ENCODE results near the gene ALDH8A1. TPM values are rescaled to one million over a fixed set of nuclear protein-coding genes. Genes with fewer than 3 reads are reported as not detected.
"Not testable (repeated sequence)": the region's sequence is repeated elsewhere in the genome, so short reads cannot be mapped to it uniquely, and the experiment has no call there.

Gene ALDH8A1
- total and polyA plus RNA-seq, 4 donors, result 0.30 to 1.1 (median 0.57) TPM

GRCh38 chr6:134908906-134909516 lies 40.9 kb downstream of the ALDH8A1 start:
- no peak for TF ChIP-seq CTCF (IDR thresholded peaks at IDR 0.05; ENCODE audit: control extremely low read depth, extremely low read depth)
- Histone ChIP-seq H3K27me3 (ENCODE audit: control insufficient read depth in 3 of 3, insufficient read depth in 3 of 3, low read length in 2 of 3) (no peaks in the 10 kb centered on the region), H3K36me3 (ENCODE audit: control insufficient read depth in 4 of 4, insufficient read depth in 4 of 4, low read length in 4 of 4) (no peaks in the 10 kb centered on the region), H3K9ac (ENCODE audit: insufficient read depth in 1 of 2, low read length in 2 of 2) (no peak overlapping the region), H3K9me3 (ENCODE audit: control insufficient read depth in 4 of 4, insufficient read depth in 3 of 4, low read length in 3 of 4) (peaks cover 0 to 2% (median 0%) of the 10 kb centered on the region in 4 donors), H3K4me3 (no peak overlapping the region), H3K4me1 (ENCODE audit: control insufficient read depth in 5 of 5, insufficient read depth in 5 of 5, low read length in 5 of 5) (peaks cover 0 to 4% (median 0%) of the 10 kb centered on the region in 5 donors), H3K27ac (ENCODE audit: low read depth in 1 of 2, low read length in 1 of 2) (peak overlapping the region in 1 of 2 donors; percentile 39)
- ATAC-seq (ENCODE audit: insufficient read depth, low FRiP score) (peak; percentile 80), DNase-seq (peak in 2 of 3 donors; percentile 21 to 46)
- WGBS, 2 donors, result 76 to 88% methylated on average over 12 of the region's 12 CpGs

- H3K9ac ChIP-seq (ENCODE audit: insufficient read depth in 1 of 2, low read length in 2 of 2); H3K27me3 ChIP-seq (ENCODE audit: control insufficient read depth in 3 of 3, insufficient read depth in 3 of 3, low read length in 2 of 3); DNase-seq; H3K27ac ChIP-seq (ENCODE audit: low read depth in 1 of 2, low read length in 1 of 2); H3K9me3 ChIP-seq (ENCODE audit: control insufficient read depth in 4 of 4, insufficient read depth in 3 of 4, low read length in 3 of 4); H3K4me3 ChIP-seq; H3K4me1 ChIP-seq (ENCODE audit: control insufficient read depth in 5 of 5, insufficient read depth in 5 of 5, low read length in 5 of 5); ATAC-seq (ENCODE audit: insufficient read depth, low FRiP score); H3K36me3 ChIP-seq (ENCODE audit: control insufficient read depth in 4 of 4, insufficient read depth in 4 of 4, low read length in 4 of 4): not testable (repeated sequence)
- 94 to 97% methylated on average over 7 to 42 of the region's 42 CpGs for WGBS, 2 donors
Measured at GRCh38 chr6:134904731-134905130, 45.2 kb downstream of the ALDH8A1 start.

GRCh38 chr6:134903448-134903847 lies 46.5 kb downstream of the ALDH8A1 start:
- no peaks in the 10 kb centered on the region for H3K9me3 ChIP-seq (ENCODE audit: control insufficient read depth in 4 of 4, insufficient read depth in 3 of 4, low read length in 3 of 4)
- peaks cover 0 to 2% (median 0%) of the 10 kb centered on the region in 5 donors for H3K4me1 ChIP-seq (ENCODE audit: control insufficient read depth in 5 of 5, insufficient read depth in 5 of 5, low read length in 5 of 5)
- no peak overlapping the region for H3K4me3 ChIP-seq
- H3K36me3 ChIP-seq (ENCODE audit: control insufficient read depth in 4 of 4, insufficient read depth in 4 of 4, low read length in 4 of 4), result no peaks in the 10 kb centered on the region
- no peak for ATAC-seq (ENCODE audit: insufficient read depth, low FRiP score)
- H3K27ac ChIP-seq (ENCODE audit: low read depth in 1 of 2, low read length in 1 of 2), result no peak overlapping the region
- no peak for TF ChIP-seq CTCF (IDR thresholded peaks at IDR 0.05; ENCODE audit: control extremely low read depth, extremely low read depth)
- WGBS, 2 donors, result 76 to 88% methylated on average over 9 of the region's 9 CpGs
- DNase-seq, result peak in 1 of 3 donors; percentile 19
- no peaks in the 10 kb centered on the region for H3K27me3 ChIP-seq (ENCODE audit: control insufficient read depth in 3 of 3, insufficient read depth in 3 of 3, low read length in 2 of 3)
- no peak overlapping the region for H3K9ac ChIP-seq (ENCODE audit: insufficient read depth in 1 of 2, low read length in 2 of 2)

- ATAC-seq (ENCODE audit: insufficient read depth, low FRiP score) (no peak), DNase-seq (no peak)
- Histone ChIP-seq H3K27ac (ENCODE audit: low read depth in 1 of 2, low read length in 1 of 2) (no peak overlapping the region), H3K27me3 (ENCODE audit: control insufficient read depth in 3 of 3, insufficient read depth in 3 of 3, low read length in 2 of 3) (no peaks in the 10 kb centered on the region), H3K4me3 (no peak overlapping the region), H3K9me3 (ENCODE audit: control insufficient read depth in 4 of 4, insufficient read depth in 3 of 4, low read length in 3 of 4) (no peaks in the 10 kb centered on the region), H3K4me1 (ENCODE audit: control insufficient read depth in 5 of 5, insufficient read depth in 5 of 5, low read length in 5 of 5) (no peaks in the 10 kb centered on the region), H3K36me3 (ENCODE audit: control insufficient read depth in 4 of 4, insufficient read depth in 4 of 4, low read length in 4 of 4) (no peaks in the 10 kb centered on the region), H3K9ac (ENCODE audit: insufficient read depth in 1 of 2, low read length in 2 of 2) (no peak overlapping the region)
- no peak for TF ChIP-seq CTCF (IDR thresholded peaks at IDR 0.05; ENCODE audit: control extremely low read depth, extremely low read depth)
- WGBS, 2 donors, result 62 to 78% methylated on average over 3 of the region's 3 CpGs
Measured at GRCh38 chr6:134902936-134903335, 47.0 kb downstream of the ALDH8A1 start.
